Right ventricle myocardium superior (tissue), 1 donor: ENCODE measurements around the gene PPFIBP2. TPM values are rescaled to one million over a fixed set of nuclear protein-coding genes. Genes with fewer than 3 reads are reported as not detected.

Experiments
- ATAC-seq: fragments of 200-7000 bp; cut with Tn5 transposase; one replicate; pipeline ENCODE4 v1.9.1; 2020; ENCODE audit warnings: mild to moderate bottlenecking; ENCODE audit not compliant: poor library complexity
- DNase-seq: peaks from one replicate; pipeline ENCODE4 v3.0.0-alpha.2; 2020
- intact Hi-C: fragments of 100-400 bp; cut with DNase I; formaldehyde crosslinking; loops from one replicate; pipeline ENCODE4 v1.11.2; 2022
- total RNA-seq: library from RNA; stranded (reverse); fragmentation: NEBNext Ultra II Directional; extraction: Animal tissue kit (Norgen Biotek cat#: 25700); gene quantifications from one replicate; pipeline ENCODE4 v1.2.1, GENCODE V29; 2021
- donor health status: DM: no; HTN: yes; CAD: no; lungs with severe emphysema.

The PPFIBP2 gene
- total RNA-seq, 1 donor from 2014 or later: 26.5 TPM

DNA sequence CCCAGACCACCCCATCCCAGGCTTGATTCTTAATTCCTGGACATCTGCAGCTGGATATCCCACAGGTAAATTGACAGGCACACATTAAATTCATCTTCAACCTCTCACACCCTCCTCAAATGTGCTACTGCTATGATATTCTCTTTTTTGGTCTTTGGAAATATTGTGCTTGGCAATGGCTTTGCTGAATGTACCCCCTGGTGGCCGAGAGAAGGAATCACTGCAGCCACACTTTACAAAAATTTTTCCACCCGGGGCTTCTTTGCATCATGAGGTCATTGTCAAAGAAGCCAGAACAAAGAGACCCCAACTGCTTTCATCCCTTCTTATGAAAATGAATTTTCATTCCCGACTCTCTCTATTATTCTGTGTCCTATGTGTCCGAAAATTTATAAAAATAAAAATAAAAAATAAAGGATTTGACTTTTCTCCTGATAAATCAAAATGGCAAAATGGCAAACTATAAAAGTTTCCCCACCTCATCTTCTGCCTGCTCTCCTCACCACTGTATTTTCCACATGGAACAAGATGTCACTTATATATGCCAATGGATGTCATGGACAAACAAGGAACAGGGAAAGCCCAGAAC lies 174.5 kb downstream of the PPFIBP2 start:
- no peak for DNase-seq
- ATAC-seq: peak; percentile 45
- intact Hi-C loops: loop anchor here (10.0 kb wide), 1 partner anchor 594 kb away; no protein-coding TSS in a partner anchor

DNA sequence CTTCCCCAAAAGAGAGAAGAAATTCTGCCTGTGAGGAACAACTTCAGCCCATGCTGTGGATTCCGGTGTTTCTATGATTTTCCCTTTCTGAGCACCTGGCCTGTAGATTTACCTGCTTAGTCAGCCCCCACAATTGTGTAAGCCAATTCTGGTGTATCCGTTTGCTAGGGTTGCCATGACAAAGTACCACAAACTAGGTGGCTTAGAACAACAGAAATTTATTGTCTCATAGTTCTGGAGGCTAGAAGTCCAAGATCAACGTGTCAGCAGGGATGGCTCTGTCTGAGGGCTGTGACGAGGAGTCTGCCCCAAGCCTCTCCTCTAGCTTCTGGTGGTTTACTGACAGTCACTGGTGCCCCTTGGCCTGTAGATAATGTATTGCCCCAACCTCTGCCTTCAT lies 175.4 kb downstream of the PPFIBP2 start:
- no peak for DNase-seq
- intact Hi-C loops: loop anchor here (10.0 kb wide), 1 partner anchor 594 kb away; no protein-coding TSS in a partner anchor
- no peak for ATAC-seq

DNA sequence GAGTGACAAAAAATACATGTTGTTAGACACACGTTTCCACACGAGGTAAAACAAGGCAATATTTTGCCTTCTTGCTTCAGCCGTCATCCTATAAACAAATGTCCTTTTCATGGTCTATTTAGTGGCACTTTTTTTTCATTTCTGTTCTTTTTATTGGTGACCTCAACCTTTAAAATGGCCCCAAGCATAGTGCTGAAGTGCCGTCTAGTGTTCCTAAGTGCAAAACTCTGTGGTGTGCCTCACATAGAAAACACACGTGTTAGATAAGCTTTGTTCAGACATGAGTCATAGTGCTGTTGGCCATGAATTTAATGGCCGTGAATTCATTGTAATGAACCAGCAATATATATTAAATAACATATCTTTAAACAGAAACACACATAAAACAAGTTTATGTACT lies 176.8 kb downstream of the PPFIBP2 start:
- ATAC-seq: no peak
- intact Hi-C loops: no loop called here

DNA sequence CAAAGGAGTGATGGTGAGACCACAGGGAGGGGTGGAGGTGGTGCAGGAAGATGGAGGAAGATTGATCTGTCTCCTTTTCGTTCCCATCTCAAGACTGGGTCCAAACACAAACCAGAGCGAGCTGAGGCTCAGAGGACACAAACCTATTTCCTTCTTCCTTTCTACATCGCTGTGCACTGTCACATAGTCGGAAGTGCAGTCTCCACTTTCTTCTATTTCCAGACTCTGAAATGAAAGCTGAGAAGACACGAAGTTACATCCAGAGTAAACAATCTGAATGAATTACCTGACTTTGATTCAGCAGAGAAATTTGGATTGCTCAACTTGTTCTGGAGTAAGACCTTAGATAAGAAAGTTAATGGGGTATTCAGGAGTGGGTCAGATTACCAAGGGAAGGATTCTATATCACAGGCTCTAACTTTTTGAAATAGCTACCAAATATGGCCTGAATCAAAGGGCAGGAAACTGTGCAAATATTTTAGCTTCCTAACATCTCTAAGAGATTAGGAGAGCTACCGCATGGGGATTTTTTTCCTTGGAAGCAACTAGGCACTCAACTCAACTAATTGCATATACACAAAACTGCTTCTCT lies 178.1 kb downstream of the PPFIBP2 start:
- intact Hi-C loops: no loop called here
- DNase-seq (no peak), ATAC-seq (no peak)

More for the DNA sequence above, 176.8 kb downstream of the PPFIBP2 start:
- DNase-seq: no peak

DNA sequence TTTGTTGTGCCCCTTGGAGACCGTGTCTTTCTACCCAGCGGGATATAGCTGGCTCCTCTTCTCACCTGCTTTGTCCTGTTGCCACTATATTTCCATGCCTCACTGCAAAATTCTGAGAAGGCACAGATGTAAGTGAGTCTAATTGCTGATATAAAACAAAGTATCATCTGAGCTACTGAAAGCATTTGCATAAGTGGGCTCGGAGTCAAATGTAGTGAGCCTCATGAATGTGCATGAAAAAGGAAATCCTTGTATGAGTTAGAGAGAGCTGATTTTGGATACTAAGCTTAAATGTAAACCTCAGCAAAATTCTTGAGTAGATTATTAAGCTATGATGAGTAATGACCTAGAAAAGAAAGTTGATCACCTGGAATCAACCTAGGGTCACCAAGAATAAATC lies 178.6 kb downstream of the PPFIBP2 start:
- no peak for DNase-seq
- ATAC-seq: no peak
- intact Hi-C loops: no loop called here

DNA sequence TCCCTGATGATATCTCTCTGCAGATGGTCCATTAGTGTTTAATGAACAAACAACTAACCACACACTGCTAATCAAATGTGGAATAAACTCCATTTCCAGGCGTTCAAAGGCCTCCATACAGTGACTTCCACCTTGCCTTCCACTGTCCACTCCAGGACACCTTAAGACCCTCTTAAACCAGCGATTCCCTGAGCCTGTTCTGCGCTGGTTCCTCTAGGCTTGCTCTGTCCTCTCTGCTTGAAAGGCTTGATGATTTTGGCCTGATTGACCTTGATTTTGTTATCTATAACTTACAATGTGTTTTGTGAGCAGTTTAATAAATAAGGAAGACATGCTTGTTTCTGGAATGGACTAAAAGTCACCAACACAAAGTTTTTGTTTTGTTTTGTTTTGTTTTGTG lies 180.4 kb downstream of the PPFIBP2 start:
- DNase-seq: no peak
- ATAC-seq: no peak
- intact Hi-C loops: no loop called here

DNA sequence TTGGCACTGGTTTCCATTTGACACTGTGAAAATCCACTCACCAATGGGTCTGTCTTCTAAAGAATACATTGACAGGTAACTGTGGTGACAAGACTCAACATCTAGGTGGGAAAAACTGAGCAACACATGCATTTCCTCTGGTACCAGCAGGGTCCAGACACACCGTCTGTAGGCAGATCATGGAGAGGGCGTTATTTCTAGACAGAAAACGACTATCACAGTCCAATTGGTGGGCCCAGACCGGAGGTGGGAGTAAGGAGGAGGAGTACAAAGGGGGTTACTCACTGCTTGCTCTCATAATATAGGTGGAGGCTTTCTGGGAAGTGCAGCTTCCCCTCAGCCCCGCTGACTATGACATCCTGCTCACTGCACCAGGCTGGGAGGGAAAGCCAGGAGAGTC lies 182.6 kb downstream of the PPFIBP2 start:
- no peak for DNase-seq
- no peak for ATAC-seq
- intact Hi-C loops: no loop called here

Other genes starting within 250 kb of the PPFIBP2 start
- 6.5 TPM for gene OLFML1, start 28.5 kb upstream of the PPFIBP2 start, total RNA-seq
- gene CYB5R2, start 159.5 kb downstream of the PPFIBP2 start, total RNA-seq: 1.0 TPM
- gene OVCH2, start 192.5 kb downstream of the PPFIBP2 start, total RNA-seq: not detected